Activated CD4-positive, alpha-beta T cell treated with anti-CD3 and anti-CD28 coated beads for 4 hours (primary cell): ENCODE data around the gene PER1.
"Not testable (repeated sequence)": the region's sequence is repeated elsewhere in the genome, so short reads cannot be mapped to it uniquely, and the experiment has no call there.

Experiments
- DNase-seq, 2 donors: peaks; one replicate each; pipeline ENCODE4 v3.0.0-alpha.2; 2020

PER1 gene

DNA sequence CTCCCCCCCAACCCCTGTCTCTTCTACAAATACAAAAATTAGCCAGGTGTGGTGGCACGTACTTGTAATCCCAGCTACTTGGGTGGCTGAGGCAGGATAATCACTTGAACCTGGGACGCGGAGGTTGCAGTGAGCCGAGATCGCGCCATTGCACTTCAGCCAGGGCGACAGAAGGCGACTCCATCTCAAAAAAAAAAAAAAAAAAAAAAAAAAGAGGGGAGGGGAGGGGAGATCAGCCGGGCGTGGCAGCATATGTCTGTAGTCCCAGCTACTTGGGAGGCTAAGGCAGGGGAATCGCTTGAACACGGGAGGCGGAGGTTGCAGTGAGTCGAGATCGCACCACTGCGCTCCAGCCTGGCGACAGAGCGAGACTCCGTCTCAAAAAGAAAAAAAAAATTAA is 18.0 kb upstream of the PER1 start:
- DNase-seq = not testable (repeated sequence)

- DNase-seq = no peak
These were observed 15.3 kb upstream of the PER1 start for GRCh38 chr17:8167526-8167925.

DNA sequence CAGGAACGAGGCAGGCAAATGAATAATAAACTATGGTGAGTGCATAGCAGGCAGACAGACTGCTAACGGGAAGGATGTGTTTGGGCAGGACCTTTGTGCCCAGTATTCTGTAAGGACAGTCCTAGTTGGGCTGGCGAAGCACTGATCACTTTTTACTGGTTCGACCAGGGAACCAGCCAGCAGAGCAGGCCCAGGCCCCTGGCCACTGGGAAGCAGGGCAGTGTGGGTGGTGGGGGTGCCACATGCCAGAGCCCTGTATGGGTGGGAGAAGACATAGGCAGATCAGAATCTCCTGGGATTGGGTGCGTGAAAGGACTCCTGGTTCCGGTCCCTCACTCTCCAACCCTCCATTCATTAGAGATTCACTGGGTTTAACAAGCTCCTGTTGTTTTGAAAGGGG is 14.5 kb upstream of the PER1 start:
- no peak for DNase-seq

GRCh38 chr17:8164815-8165131 is 12.6 kb upstream of the PER1 start:
- no peak for DNase-seq

GRCh38 chr17:8163978-8164814 is 12.0 kb upstream of the PER1 start:
- DNase-seq = peak; percentile 50 to 64

- DNase-seq = no peak
These were observed 11.1 kb upstream of the PER1 start for GRCh38 chr17:8162997-8163977.

DNA sequence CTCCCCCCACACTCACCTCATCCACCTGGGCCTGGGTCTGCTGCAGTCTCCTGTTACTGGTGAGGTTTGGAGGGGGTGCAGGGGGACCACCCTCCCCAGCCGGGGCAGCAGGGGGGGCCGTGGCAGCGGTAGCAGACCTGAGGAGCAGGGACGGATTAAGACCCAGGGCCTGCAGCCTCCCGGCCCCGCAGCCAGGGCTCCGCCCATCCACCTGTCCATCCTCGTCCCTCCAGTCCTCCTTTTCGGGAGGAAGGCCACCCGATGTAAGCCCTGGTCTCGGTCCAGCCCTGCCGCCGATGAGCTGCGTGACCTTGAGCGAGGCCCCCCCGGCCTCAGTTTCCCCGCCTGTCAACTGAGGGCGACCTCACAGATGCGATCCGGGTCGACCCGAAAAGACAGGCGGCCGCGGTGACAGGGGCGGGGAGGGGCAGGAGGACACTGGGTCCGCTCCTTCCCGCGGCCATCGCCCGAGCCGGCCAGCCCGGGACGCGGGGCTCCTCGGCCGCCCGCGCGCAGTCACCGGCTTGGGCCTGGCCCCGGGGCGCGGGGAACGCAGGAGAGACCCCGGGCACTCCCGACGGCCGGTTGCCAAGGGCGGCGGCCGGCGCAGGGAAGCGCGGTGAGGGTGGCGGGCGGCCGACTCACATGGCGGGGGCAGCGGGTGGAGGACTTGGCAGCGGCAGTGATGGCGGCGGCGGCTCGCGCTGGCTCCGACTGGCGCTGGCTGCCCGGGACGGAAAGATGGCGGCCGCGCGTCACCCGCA is 10.2 kb upstream of the PER1 start, which contains the start of gene VAMP2:
Gene VAMP2 (minus strand): TSS at position 716 of the 764 bp plus-strand sequence. CDS start 69 bp downstream, at position 647.
- DNase-seq = peak; percentile 79 to 81

DNA sequence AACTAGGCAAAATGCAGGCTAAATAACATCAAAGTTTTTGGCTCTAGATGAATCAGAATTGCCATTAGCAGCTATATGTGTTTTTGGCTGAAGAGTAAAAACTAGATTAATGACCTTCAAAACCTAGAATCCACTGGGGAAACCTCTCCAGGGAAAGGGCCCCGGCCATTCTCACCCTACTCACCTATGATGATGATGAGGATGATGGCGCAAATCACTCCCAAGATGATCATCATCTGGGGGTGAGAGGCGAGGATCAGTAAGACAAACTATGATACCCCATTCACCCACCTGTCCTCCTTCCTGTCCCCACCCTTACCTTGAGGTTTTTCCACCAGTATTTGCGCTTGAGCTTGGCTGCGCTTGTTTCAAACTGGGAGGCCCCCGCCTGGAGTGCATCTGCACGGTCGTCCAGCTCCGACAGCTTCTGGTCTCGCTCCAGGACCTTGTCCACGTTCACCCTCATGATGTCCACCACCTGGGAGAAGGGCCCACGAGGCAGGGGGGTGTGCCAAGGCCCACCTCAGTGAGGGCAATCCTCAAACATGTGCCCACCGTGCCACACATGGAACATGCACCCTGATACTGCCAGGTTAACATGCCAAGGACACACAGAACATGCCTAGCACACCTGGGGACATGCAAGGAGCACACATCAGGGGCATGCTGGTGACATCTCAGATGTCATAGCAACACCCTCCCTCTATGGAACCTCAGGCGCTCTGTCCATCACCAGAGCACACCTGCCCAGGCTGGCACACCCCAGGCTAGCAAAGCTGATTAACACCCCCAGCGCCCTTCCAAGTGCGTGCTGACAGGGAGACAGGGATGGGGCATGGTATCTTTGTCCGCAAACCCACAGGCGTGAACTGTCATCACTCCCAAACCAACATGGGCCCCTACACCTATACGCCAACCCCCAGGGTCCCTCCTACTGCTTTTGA is 9.4 kb upstream of the PER1 start:
- no peak for DNase-seq

DNA sequence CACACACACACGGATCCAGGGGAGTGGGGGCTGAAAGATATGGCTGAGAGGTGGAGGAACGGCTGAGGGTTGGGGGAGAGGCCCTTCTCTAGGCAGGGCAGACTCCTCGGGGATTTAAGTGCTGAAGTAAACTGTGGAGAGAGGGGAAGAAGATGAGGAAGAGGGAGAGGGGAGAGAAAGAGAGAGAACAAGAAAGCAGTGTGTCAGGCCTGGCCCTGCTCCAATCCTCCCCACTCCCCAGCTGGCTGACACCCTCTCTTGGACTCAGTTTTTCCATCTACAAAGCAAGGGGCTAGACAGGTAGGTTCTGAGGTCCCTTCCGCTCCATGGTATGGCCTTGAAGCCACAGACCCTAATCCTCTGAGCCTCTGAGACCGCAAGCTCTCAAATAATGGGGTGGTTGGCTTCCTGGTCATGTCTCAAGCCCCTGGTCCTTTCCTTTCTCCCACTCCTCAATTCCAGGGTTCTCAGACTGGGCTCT is 8.6 kb upstream of the PER1 start:
- no peak for DNase-seq

DNA sequence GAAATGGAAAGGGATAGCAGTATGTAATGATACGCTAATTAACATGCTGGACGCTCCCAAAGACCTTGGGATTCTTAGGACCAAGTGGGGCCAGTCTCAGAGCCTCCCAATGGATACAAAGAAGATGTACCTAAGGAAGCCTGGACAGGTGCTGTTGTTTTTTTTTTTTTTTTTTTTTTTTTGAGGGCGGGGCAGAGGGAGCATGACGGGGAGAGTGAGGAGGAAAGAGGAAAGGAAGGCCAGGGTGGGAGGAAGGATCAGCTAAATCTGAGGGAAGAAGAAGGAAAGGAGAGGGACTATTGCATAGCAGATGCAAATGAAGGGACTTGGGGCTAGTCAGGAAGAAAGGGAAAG is 8.0 kb upstream of the PER1 start:
- DNase-seq = no peak

GRCh38 chr17:8159459-8160223 is 7.4 kb upstream of the PER1 start:
- no peak for DNase-seq

DNA sequence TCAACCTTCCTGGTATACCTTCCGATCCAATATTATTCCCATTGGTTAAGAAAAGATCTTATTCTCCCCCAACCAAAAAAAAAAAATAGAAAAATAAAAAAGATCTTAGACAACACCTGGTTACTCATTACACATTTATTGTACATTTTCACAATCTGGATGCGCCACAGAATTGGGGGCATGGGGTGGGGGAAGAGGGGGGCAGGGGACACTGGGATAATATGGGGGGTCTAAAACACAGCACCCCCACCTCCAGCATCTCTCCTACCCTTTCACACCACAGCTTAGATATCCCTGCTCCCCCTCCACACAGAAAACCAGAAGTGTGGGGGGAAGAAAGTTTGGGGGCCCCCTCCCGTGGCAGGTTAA is 6.8 kb upstream of the PER1 start:
- no peak for DNase-seq

- peak; percentile 81 to 87 for DNase-seq
These were observed 6.2 kb upstream of the PER1 start for GRCh38 chr17:8158267-8159031.

- DNase-seq = peak; percentile 100
These were observed 4.2 kb upstream of the PER1 start for GRCh38 chr17:8156246-8156992.

- no peak for DNase-seq
These were observed 3.7 kb upstream of the PER1 start for GRCh38 chr17:8155996-8156245.

GRCh38 chr17:8155231-8155995 is 3.2 kb upstream of the PER1 start:
- DNase-seq = no peak

DNA sequence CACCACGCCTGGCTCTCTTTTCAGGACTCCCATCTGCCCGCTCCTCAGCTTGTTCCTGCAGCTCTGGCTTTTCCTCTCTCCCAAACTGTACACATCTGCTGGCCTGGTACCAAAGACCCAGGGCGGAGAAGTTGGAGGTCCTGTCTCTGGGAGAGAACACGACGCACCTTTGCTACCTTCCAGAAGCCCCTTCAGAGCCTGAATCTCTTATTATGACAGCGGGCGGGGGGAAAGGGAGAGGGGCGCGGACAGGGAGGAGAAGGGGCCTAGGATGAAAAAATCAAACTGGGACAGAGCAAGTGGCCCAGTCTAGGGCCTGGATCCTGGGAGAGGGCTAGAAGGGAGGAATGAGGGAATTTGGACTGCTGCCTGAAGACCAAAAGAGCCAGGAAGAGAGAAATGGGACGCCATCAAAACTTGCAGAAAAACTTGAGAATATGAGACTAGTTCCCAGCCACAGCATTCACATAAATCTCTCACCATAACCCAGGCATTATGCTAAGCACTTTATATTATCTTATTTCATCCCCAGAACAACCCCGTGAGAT is 2.5 kb upstream of the PER1 start:
- no peak for DNase-seq

- DNase-seq = peak; percentile 85 to 87
These were observed 1.9 kb upstream of the PER1 start for GRCh38 chr17:8153957-8154607.
